AG10803 (cell line): ENCODE data around the gene FAM171A2.
A peak's percentile ranks its signal among the peaks of the same experiment; 100 is the strongest.
"Not testable (repeated sequence)": the region's sequence is repeated elsewhere in the genome, so short reads cannot be mapped to it uniquely, and the experiment has no call there.

ENCODE experiments used
- DNase-seq: peaks from one replicate; pipeline ENCODE4 v3.0.0; 2010; ENCODE audit warnings: low read depth
- H3K4me3 ChIP-seq: 2 replicates; pipeline ENCODE4 v1.5.1; 2011; ENCODE audit warnings: mild to moderate bottlenecking, low read length, control low read depth
- TF ChIP-seq, protein P1 (sequence below): conservative IDR thresholded peaks from 2 replicates; pipeline ENCODE4 v1.5.1; 2011; ENCODE audit warnings: mild to moderate bottlenecking, low read length, control low read depth, inconsistent platforms

Gene FAM171A2

DNA sequence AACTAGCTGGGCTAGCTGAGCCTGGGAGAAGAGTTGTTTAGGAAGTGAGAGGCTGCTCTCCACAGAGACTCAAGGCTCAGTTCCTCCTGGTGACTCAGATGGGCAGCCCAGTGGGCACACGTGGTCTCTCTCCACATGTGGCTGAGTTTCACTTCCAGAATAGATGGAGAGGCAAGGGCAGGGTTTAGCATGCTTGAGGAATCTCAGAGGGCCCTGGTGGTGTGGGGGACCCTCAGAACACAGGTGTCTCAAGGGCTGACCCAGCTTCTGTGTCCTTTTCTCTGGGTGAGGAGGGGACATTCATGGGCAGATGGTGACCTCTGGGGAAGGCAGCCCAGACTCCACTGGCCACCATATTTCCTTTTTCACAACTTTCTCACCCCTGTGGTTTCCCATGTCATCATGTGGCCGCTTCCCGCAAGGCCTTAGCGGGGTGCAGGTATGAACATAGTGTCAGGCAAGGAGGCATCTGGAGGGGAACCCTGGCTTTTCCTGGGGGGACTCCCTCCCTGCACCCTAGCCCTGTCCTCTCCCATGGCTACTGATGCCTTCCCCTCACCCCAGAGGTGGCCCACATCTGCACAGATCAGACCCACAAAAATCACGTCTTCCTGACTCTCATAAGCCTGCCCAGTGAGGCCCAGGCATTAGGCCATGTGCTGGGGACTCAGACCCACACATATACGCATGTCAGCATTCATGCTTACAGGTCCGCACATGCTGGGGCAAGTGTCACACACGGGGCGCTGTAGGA lies 15.2 kb downstream of the FAM171A2 start:
- DNase-seq: peak; percentile 49
- no peak overlapping the region for H3K4me3 ChIP-seq
- TF ChIP-seq, protein P1, sequence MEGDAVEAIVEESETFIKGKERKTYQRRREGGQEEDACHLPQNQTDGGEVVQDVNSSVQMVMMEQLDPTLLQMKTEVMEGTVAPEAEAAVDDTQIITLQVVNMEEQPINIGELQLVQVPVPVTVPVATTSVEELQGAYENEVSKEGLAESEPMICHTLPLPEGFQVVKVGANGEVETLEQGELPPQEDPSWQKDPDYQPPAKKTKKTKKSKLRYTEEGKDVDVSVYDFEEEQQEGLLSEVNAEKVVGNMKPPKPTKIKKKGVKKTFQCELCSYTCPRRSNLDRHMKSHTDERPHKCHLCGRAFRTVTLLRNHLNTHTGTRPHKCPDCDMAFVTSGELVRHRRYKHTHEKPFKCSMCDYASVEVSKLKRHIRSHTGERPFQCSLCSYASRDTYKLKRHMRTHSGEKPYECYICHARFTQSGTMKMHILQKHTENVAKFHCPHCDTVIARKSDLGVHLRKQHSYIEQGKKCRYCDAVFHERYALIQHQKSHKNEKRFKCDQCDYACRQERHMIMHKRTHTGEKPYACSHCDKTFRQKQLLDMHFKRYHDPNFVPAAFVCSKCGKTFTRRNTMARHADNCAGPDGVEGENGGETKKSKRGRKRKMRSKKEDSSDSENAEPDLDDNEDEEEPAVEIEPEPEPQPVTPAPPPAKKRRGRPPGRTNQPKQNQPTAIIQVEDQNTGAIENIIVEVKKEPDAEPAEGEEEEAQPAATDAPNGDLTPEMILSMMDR: no peak

DNA sequence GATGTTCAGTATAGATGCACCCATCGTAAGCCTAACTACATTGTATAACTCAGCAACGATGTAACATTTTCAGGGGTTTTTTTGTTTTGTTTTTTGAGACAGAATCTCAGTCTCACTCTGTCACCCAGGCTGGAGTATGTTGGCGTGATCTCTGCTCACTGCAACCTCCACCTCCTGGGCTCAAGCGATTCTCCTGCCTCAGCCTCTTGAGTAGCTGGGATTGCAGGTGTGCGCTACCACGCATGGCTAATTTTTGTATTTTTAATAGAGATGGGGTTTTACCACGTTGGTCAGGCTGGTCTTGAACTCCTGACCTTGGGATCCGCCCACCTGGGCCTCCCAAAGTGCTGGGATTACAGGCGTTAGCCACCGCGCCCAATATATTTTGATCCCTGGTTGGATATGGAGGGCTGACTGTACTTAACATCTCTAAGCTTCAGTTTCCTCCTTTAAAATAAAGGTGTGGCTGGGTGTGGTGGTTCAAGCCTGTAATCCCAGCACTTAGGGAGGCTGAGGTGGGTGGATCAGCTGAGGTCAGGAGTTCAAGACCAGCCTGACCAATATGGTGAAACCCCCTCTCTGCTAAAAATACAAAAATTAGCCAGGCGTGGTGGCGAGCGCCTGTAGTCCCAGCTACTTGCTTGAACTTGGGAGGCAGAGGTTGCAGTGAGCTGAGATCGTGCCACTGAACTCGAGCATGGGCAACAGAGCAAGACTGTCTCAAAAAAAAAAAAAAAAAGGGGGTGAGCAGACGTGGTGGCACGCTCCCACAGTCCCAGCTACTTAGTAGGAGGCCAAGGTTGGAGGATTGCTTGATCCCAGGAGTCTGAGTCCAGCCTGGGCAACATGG lies 16.2 kb downstream of the FAM171A2 start:
- not testable (repeated sequence) for H3K4me3 ChIP-seq, DNase-seq

DNA sequence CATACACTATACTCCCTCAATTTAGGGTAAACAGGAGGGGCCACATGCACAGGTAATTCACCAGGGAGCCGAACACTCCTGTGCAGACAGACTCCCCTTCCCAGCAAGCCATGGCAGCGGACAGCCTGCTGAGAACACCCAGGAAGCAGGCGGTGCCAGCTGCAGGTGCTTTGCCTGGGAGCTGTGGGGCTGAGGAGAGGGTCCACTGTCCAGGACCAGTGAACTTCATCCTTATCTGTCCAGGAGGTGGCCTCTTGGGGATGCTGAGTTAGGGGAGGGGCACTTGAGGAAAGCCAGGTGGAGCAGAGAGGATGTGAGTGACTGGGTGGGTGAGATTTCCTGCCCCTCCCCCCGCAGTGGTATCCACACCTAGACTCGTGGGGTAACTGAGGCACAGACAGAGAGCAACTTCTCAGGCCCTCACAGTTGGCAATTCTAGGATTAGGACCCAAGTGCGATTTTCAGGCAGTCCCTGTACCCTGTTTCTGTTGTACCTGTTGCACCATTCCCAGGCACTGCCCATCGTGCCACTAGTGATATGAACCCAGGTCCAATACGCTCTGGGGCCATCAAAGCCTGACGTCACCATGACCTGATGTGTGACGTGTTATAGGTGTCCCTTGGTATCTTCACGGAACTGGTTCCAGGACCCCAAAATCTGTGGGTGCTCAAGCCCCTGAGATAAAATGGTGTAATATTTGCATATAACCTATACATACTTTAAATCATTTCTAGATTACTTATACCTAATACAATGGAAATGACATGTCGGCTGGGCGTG lies 17.4 kb downstream of the FAM171A2 start:
- peak overlapping the region; percentile 97 for H3K4me3 ChIP-seq
- TF ChIP-seq, protein P1: no peak
- DNase-seq: no peak

DNA sequence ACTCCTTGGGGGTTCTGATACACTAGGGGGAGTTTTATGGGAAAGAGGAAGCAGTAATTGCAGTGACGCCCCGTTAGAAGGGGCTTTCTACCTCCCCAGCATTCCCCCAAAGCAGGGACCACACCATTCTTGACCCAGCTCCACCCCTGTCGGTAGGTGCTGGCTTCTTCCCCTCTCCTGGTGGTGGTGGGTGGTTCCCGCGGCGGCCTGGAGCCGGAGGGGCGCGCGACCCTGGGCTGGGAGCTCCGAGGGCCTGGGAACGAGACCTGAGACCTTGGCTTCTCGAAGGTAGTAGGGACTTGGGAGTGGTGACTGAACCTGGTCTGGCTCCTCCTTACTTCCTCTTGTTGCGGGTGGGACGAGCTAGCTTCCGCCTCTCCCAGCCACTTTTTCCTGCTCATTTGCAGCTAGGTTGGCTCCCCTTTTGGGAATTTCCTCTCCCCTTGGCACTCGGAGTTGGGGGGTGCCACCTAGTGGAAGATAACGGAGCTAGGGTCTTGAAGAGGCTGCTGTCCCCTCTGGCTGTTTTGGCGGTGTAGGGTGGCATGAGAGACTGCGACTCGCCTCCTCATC lies 18.1 kb downstream of the FAM171A2 start:
- TF ChIP-seq, protein P1: peak; percentile 60
- peak overlapping the region; percentile 97 for H3K4me3 ChIP-seq
- DNase-seq: peak; percentile 61

DNA sequence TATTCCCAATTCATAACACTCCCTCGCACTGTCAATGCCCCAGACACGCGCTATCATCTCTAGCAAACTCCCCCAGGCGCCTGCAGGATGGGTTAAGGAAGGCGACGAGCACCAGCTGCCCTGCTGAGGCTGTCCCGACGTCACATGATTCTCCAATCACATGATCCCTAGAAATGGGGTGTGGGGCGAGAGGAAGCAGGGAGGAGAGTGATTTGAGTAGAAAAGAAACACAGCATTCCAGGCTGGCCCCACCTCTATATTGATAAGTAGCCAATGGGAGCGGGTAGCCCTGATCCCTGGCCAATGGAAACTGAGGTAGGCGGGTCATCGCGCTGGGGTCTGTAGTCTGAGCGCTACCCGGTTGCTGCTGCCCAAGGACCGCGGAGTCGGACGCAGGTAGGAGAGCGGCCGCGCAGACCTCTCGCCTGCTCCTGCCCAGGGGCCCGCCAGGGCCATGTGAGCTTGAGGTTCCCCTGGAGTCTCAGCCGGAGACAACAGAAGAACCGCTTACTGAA lies 18.7 kb downstream of the FAM171A2 start, which contains the start of gene GRN:
Gene GRN, plus strand, starts transcription at position 364 of the 515 bp plus-strand sequence. CDS start 3,863 bp downstream, outside the sequence.
- DNase-seq: peak; percentile 98
- TF ChIP-seq, protein P1: no peak
- H3K4me3 ChIP-seq: peak within 1 kb of the TSS; percentile 97

DNA sequence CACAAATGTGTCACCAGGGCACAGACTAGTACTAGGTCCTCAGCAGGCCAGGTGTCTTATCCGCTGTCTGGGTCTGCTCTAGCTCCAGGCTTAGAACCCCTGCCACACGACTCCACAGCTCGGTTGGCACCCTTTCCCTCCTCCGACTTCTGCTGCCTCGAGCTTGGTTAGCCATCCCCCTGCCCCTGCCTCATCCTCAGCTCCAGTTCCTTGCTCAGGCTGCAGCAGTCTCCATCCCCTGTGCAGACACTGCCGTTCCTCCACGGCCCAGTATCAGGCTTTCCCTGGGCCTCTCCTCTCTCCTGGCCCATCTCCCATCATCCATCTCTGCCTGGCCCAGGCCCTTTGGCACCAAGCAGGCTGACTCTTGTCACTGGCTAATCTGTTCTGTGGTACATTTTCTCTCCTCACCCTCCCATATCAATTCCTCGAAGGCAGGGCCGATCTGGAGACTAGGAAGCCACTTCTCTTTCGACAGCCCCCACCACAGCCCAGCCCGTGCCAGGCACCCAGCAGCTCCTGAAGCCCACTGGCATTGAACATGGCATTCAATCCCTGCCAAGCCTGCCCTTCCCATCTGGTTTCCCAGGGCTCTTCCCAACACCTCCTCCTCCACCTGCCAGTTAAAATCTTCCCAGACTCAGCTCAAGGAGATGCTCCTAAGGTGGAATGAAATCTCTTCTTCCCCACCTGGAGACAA lies 20.0 kb downstream of the FAM171A2 start:
- no peak for DNase-seq
- no peak overlapping the region for H3K4me3 ChIP-seq
- TF ChIP-seq, protein P1: no peak

DNA sequence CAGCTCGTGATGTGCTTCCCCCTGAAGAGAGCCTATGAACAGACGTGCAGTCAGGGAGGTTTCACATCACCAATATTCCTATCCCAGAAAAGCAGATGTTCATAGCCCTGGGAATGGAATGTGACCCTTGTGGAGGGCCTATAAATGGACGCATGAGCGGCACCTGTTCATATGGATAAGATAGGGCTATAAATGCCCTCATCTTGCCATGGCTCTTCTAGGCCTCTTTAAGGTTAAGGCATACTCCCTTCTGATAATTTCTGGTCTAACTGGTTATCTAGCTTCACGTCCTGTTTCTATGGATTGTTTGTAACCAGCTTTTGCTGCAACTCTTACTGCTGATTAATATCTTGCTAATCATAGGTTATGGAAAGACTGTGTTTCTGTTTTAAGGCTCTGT lies 23.1 kb downstream of the FAM171A2 start:
- not testable (repeated sequence) for H3K4me3 ChIP-seq, DNase-seq
